ENCODE measurements around the gene PES1. TPM values are rescaled to one million over a fixed set of nuclear protein-coding genes. Genes with fewer than 3 reads are reported as not detected.

Gene PES1
- total and polyA plus RNA-seq, 2 of the 13 experiments (the other 11 are each of a cell fraction or from before 2014, with no cell fraction given) = 65.1 to 94.7 TPM

- TF ChIP-seq ZNF281 (CRISPR knock-in tag; IDR thresholded peaks at IDR 0.05; ENCODE audit: borderline replicate concordance) = peak; percentile 50; the same call in 1 of the 2 replicates
- TF ChIP-seq SALL1 (CRISPR knock-in tag; IDR thresholded peaks at IDR 0.05) = peak; percentile 87
- 0 out of 2 replicates have a peak, but pooled peaks have one; percentile 31 for TF ChIP-seq KDM6A (CRISPR knock-in tag; IDR thresholded peaks at IDR 0.05; ENCODE audit: low read depth)
- no peak for TF ChIP-seq RCOR2 (CRISPR knock-in tag; IDR thresholded peaks at IDR 0.05)
- TF ChIP-seq ZBTB7A (CRISPR knock-in tag; IDR thresholded peaks at IDR 0.05) = peak; percentile 68
- TF ChIP-seq ARID5B (CRISPR knock-in tag; IDR thresholded peaks at IDR 0.05) = peak; percentile 37; the same call in 1 of the 2 replicates
- TF ChIP-seq ZC3H13 (CRISPR knock-in tag; IDR thresholded peaks at IDR 0.05) = no peak
- no peak for TF ChIP-seq NFATC3 (CRISPR knock-in tag; IDR thresholded peaks at IDR 0.05)
- TF ChIP-seq NR2C2 (CRISPR knock-in tag; IDR thresholded peaks at IDR 0.05; ENCODE audit: borderline replicate concordance) = 0 out of 2 replicates have a peak, but pooled peaks have one; percentile 36
- TF ChIP-seq HIVEP1 (CRISPR knock-in tag; IDR thresholded peaks at IDR 0.05) = no peak
- 0 out of 2 replicates have a peak, but pooled peaks have one; percentile 7 for TF ChIP-seq RXRB (CRISPR knock-in tag; IDR thresholded peaks at IDR 0.05; ENCODE audit: borderline replicate concordance)
- 0 out of 2 replicates have a peak, but pooled peaks have one; percentile 35 for TF ChIP-seq PPARG (CRISPR knock-in tag; conservative IDR thresholded peaks at IDR 0.05)
- TF ChIP-seq IRF2 (CRISPR knock-in tag; IDR thresholded peaks at IDR 0.05) = 0 out of 2 replicates have a peak, but pooled peaks have one; percentile 30
- 0 out of 2 replicates have a peak, but pooled peaks have one; percentile 32 for TF ChIP-seq ARID4A (CRISPR knock-in tag; IDR thresholded peaks at IDR 0.05; ENCODE audit: borderline replicate concordance)
- TF ChIP-seq ZNF362 (CRISPR knock-in tag; IDR thresholded peaks at IDR 0.05; ENCODE audit: borderline replicate concordance) = peak; percentile 29; the same call in 1 of the 2 replicates
- TF ChIP-seq SOX6 (IDR thresholded peaks at IDR 0.05) = no peak
- TF ChIP-seq SOX6 (CRISPR knock-in tag; IDR thresholded peaks at IDR 0.05) = peak; percentile 14; the same call in 1 of the 2 replicates
- TF ChIP-seq CCDC6 (CRISPR knock-in tag; IDR thresholded peaks at IDR 0.05) = no peak
Observed at GRCh38 chr22:30559889-30560288, 31.8 kb downstream of the PES1 start (continued).

Data from HepG2 (cell line).